VCaP (cell line): Measurements from ENCODE around the gene PHLDB1.
A peak's percentile ranks its signal among the peaks of the same experiment; 100 is the strongest.

Experiments used
- H3K27ac ChIP-seq: fragments of 450-650 bp; 2 replicates; pipeline ENCODE4 v1.5.1; 2017
- CTCF ChIP-seq: fragments of 450-650 bp; conservative IDR thresholded peaks from 2 replicates; pipeline ENCODE4 v1.5.1; 2017; ENCODE audit warnings: mild to moderate bottlenecking, moderate library complexity

PHLDB1 gene

GRCh38 chr11:118689503-118689851, 82.1 kb downstream of the PHLDB1 start:
- H3K27ac ChIP-seq = peak overlapping the region; percentile 79
- TF ChIP-seq CTCF = no peak

- peak overlapping the region; percentile 79 for H3K27ac ChIP-seq
- TF ChIP-seq CTCF = peak; percentile 99
These were observed 82.6 kb downstream of the PHLDB1 start for GRCh38 chr11:118689852-118690552.

GRCh38 chr11:118690553-118691304, 83.3 kb downstream of the PHLDB1 start:
- H3K27ac ChIP-seq = peak overlapping the region; percentile 79
- TF ChIP-seq CTCF = no peak

- H3K27ac ChIP-seq = no peak overlapping the region
- no peak for TF ChIP-seq CTCF
These were observed 84.8 kb downstream of the PHLDB1 start for GRCh38 chr11:118691926-118692830.

- no peak for TF ChIP-seq CTCF
- no peak overlapping the region for H3K27ac ChIP-seq
These were observed 86.8 kb downstream of the PHLDB1 start for GRCh38 chr11:118694185-118694584.

- TF ChIP-seq CTCF = no peak
- no peak overlapping the region for H3K27ac ChIP-seq
These were observed 87.4 kb downstream of the PHLDB1 start for GRCh38 chr11:118694771-118695170.

GRCh38 chr11:118696673-118697226, 89.3 kb downstream of the PHLDB1 start:
- no peak for TF ChIP-seq CTCF
- H3K27ac ChIP-seq = no peak overlapping the region
